GM18868 (cell line): ENCODE results near the gene SLC26A1.

ENCODE experiments used
- ATAC-seq: cut with Tn5 transposase; IDR thresholded peaks from one replicate; pipeline ENCODE4 v1.9.1; 2021; ENCODE audit warnings: mild to moderate bottlenecking, moderate library complexity; ENCODE audit not compliant: unreplicated experiment

Gene SLC26A1

DNA sequence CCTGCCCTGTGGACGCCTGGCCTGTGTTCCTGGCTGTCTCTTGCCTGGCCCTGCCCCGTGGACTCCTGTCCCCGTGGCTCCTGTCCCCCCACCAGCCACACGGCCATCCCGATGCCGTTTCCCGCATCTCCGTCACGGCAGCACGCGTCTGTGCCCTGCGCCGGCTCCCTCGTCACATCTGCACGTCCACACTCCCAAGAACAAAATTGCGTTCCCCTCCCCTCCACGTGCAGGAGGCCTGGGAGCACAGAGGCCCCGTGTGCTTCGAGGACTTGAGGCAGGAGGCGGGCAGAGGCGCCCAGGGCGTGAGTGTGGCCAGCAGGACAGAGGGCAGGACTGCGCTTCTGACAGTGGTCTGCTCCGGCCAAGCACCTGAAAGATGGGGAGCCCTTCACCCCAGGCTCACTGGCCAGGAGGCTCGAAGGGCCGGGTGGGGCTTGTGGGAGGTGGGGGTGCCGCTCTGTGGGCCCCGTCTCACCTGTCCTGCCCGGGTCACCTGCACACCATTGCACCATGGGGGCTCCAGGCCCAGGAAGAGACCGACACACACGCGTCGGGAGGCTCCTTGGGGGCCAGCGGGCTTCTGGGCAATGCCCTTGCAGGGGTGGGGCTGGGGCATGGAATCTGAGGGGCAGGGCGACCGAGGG lies 35.5 kb upstream of the SLC26A1 start:
- no peak for ATAC-seq

DNA sequence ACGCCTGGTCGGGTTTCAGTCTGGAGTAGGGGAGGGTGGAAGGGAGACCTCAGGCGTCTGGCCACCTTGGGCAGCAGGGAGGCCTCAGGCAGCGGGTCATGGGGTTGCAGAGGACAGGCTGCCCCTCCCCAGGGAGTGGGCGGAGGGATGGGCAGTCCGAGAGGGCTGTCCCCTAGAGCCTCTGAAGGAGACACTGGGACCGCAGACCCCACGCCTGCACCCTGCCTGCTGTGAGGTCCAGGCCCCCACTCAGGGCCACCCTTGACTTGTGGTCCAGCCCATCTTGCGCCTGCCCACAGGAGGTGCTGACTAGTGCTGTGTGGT lies 34.7 kb upstream of the SLC26A1 start:
- no peak for ATAC-seq

DNA sequence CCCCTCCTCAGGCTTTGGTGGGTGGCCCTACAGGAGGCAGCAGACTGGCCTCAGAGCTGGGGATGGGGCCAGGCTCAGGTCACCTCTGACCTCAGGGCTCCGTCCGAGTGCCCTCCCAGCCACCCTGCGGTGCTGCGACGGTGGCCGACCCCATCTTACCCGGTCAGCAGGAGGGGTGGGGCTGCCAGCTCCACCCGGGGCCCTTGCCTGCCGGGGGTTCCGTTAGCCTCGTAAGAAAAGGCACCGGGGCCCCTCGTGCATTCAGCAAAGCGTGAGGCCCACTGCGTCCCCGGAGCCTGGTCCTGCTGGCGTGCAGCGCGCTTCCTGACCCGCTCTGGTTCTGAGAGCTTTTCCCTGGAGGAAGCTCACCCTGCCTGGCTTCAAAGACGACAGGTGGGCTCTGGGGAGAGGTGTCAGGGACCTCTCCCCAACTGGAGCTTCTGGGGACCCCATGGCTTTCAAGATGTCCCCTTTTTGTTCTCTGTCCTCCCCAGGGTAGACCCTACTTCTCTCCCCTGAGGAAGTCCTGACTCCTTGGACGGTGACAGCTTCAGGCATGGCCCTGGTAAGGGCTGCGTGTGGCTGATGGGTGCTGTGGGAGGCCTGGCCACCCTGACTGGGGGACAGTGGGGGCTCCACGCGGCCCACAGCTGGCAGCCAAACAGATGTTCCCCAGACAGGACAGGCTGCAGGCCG lies 34.2 kb upstream of the SLC26A1 start:
- no peak for ATAC-seq

DNA sequence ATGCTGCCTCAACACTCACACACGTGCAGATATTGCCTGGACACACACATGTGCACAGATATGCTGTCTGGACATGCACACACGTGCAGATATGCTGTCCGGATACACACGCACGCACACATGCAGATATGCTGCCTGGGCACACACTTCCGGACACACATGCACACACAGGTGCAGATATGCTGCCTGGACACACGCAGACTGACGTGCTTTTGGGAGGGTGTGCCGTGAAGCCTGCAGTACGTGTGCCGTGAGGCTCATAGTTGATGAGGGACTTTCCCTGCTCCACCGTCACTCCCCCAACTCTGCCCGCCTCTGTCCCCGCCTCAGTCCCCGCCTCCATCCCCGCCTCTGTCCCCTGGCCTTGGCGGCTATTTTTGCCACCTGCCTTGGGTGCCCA lies 32.9 kb upstream of the SLC26A1 start:
- ATAC-seq, result peak; percentile 91

DNA sequence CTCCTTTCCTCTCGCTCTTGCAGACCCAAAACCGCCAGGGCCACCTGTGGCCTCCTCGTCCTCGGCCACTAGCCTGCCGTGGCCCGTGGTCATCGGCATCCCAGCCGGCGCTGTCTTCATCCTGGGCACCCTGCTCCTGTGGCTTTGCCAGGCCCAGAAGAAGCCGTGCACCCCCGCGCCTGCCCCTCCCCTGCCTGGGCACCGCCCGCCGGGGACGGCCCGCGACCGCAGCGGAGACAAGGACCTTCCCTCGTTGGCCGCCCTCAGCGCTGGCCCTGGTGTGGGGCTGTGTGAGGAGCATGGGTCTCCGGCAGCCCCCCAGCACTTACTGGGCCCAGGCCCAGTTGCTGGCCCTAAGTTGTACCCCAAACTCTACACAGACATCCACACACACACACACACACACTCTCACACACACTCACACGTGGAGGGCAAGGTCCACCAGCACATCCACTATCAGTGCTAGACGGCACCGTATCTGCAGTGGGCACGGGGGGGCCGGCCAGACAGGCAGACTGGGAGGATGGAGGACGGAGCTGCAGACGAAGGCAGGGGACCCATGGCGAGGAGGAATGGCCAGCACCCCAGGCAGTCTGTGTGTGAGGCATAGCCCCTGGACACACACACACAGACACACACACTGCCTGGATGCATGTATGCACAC lies 31.8 kb upstream of the SLC26A1 start:
- no peak for ATAC-seq

DNA sequence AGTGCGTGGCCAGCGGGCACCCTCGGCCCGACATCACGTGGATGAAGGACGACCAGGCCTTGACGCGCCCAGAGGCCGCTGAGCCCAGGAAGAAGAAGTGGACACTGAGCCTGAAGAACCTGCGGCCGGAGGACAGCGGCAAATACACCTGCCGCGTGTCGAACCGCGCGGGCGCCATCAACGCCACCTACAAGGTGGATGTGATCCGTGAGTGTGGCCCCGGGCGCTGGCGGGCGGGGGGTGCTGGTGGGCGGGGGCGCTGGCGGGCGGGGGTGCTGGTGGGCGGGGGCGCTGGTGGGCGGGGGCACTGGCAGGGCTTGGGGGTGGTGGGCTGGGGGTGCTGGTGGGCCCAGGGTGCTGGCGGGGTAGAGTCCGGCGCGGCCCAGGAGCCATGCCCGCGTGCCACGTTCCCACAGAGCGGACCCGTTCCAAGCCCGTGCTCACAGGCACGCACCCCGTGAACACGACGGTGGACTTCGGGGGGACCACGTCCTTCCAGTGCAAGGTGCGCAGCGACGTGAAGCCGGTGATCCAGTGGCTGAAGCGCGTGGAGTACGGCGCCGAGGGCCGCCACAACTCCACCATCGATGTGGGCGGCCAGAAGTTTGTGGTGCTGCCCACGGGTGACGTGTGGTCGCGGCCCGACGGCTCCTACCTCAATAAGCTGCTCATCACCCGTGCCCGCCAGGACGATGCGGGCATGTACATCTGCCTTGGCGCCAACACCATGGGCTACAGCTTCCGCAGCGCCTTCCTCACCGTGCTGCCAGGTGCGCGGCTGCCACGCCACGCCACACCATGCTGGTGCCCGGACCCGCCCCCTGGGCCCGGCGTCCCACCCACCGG lies 30.9 kb upstream of the SLC26A1 start:
- ATAC-seq, result no peak

DNA sequence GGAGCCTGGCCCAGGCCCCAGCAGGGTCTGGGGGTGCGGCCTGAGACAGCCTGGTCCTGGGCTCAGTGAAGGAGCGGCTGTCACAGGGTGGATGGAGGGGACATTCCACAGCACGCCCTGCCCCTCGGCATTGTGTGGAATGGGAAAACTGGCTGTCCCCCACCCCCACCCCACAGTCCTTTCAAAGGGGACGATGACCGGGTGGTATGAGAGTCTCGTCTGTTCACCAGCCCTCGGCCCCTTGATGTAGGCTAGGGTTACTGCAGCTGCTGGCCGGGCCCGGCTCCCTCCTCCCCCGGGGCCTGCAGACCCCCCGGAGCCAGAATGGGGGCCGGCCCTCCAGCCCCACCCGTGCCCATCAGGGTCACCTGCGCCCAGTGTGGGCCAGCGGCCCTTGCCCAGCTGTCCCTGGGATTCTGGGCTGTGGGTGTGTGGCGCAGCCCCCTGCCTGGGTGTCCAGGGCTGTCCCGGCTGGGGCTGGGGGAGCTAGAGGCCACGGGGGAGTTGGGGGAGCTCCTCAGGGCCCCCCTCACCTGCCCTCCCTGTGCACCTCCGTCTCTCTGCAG lies 30.0 kb upstream of the SLC26A1 start:
- no peak for ATAC-seq

DNA sequence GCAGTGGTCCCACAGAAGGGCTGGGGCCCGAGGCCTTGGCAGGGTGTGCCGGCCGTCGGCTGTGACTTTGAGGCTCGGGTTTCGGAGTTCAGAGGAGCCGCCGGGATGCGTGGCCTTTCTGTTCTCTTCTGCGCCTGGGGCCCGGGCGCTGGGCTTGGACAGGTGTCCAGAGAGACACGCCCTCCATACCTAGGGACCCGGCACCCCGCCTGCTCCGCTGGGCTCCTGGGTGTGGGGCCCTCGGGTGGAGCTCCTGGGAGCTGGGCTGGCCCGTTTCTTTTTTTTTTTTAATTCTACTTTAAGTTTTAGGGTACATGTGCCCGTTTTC lies 29.5 kb upstream of the SLC26A1 start:
- ATAC-seq, result no peak

DNA sequence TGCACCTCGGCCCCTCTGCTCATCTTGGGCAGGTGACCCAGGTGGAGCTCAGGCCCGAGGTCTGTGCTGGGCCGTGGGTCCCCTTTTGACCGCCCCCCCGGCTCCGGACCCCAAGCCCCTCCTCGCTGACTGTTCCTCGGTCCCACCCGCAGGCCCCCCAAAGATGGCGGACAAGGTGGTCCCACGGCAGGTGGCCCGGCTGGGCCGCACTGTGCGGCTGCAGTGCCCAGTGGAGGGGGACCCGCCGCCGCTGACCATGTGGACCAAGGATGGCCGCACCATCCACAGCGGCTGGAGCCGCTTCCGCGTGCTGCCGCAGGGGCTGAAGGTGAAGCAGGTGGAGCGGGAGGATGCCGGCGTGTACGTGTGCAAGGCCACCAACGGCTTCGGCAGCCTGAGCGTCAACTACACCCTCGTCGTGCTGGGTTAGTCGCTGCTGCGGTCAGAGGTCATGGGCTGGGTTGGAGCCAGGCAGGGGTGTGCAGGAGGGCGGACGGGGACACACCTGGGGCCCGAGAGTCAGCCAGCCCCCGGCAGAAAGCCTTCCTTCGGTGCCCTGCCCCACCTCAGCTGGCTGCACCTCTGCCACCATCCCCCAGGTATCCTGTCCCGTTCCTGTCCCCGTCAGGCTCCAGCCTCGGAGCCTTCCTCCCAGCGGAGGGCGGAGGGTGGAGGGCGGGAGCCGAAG lies 29.0 kb upstream of the SLC26A1 start:
- ATAC-seq, result no peak

DNA sequence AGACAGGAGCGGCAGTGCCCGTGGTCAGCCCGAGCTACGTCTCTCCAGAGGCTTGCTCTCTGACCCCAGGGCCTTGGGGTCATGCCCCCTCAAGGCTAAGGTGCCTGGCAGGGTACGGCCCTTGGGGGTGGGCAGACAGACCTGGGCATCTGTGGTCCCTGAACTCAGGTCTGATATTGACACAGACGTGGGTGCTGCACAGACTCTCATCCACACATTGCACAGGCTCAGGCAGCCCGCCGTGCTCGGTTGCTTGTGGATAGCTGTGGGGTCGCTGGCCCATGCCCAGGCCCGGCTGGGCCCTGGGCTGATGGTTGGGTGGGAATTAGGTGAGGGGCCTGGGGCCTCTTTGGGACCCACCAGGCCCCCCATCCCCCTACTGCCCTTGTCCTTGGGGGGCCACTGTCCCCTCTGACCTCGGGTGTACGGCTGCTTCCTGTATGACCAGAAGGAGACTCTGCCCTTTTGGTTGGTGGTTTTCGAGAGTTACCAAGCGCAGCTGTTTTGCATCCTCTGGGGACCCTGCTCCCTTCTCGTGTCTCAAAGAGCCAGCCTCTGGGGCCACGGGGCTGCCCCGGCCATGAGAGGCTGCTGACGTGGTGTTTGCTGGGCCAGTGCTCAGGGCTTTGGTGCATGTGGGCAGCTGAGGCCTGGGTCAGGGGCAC lies 28.3 kb upstream of the SLC26A1 start:
- ATAC-seq, result peak; percentile 38

DNA sequence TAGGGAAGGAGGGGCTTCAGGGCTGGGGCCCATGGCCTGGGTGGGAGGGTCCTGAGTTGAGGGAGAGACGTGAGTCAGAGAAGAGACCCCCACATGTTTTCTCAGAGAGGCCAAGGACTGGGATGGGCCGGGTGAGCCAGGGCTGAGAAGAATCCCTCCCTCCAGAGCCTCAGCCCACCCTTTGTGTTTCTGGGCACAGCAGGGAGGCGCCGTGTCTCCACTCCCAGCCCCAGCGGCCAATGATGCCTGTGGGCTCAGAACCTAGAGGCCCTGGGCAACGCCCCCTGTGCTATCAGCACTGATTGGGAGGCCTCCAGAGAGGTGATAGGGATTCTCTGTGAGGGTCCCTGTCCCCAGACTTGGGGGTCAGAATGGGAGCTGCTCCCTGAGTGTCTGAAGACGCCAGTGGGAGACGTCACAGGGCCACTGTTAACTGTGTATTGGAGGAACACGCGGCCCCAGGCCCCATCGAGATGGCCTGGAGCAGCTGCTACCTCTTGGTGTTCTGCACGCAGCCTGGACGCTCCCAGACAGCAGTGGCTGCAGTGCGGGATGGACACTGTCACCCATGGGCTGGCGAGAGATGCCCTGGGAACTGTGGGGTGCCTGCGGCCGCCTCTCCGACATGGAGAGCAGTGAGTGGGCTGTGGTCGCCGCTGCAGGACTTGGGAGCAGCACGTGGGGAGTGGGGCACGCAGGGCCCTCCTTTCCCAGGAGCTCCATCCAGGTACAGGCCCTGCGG lies 26.7 kb upstream of the SLC26A1 start:
- no peak for ATAC-seq

DNA sequence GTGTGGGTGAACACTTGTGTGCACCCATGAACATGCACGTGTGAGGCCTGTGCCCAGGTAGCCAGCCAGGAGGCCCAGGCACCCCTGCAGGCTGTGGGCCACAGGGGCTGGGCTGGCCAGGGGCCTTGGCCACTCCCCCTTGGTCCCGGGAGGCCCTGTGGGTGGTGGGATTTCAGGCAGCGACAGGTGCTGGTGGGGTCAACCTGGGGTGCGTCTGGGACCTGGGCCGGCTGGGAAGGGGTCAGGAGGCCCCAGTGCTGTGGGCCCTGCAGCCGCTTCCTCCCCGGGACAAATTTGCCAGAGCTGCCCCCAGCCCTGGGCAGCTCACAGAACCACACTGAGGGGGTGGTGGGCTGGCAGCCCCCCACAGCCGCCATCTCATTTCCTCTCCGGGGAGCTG lies 26.1 kb upstream of the SLC26A1 start:
- no peak for ATAC-seq

DNA sequence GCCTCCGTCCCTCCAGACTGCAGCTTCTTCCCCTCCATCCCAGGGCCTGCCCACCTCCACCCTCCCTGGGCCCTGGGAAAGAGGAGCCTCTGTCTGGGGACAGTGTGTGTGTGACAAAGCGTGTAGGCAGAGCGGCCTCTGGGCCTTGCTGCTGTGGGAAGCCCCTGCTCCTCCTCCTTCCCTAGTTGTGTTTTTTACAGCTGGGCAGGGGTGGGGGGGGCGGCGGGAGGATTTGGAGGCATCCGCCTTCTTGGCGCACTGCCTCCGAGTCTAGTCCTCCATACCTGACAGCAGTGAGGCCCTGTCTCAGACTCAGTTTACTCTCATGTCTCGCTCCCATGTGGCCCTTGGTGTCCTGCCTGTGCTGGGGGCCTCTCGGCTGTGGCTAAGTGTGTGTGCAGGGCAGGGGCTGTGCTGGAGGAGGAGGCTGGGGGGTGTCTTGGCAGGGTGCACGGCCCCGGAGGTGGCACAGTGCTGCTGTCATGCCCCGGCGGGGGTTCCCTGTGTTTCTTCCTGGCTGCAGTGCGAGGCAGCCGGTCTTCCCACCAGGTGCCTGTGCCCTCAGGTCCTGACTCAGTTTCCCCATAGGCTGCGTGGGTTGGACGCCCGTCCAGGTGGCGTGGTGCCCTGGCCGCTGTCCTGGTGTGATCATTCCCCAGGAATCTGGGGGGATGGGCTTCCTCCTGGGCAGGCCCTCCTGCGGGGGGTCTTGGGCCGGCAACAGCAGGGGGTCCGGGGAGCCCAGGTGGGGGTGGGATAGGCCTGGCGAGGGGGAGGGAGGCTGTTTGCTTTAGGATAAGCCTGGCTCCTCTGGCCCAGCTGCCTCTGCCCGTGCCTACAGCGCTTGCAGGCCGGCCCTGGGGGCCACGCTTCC lies 25.2 kb upstream of the SLC26A1 start:
- no peak for ATAC-seq

DNA sequence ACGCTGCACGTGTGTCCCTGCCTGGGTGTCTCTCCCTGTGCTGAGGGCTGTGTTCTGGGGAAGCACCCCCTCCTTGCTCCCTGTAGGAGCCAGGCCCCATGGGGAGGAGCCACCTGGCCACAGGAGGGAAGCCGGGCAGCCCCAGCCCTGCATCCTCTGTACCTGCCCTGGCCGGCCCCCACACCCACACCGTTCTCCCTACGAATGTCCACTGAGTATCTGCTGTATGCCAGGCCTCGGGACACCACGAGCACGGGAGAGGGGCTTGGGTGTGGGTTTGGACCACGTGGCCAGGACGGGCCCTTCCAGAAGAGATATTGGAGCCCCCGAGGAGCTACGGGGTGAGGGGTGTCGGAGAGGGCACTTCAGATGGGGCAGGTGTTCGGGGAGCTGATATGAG lies 24.5 kb upstream of the SLC26A1 start:
- ATAC-seq, result no peak

DNA sequence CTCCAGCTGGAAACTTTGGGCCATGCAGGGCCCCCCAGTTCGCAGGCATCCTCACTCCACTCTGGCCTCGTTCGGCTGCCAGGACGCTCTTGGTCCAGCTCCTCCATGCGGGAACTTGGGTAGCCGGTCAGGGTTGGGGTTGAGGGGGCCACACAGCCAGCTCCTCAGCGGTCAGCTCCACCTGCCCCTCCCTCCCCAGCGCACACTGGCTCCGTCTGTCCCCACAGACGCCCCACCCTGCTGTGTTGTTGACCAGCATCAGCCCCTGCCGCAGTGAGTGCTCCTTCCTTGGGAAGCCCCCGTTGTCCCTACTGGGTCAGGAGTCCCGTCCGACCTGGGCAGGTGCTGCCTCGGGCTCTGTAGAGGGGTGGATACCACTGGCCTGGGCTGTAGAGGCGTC lies 24.0 kb upstream of the SLC26A1 start:
- ATAC-seq, result no peak

DNA sequence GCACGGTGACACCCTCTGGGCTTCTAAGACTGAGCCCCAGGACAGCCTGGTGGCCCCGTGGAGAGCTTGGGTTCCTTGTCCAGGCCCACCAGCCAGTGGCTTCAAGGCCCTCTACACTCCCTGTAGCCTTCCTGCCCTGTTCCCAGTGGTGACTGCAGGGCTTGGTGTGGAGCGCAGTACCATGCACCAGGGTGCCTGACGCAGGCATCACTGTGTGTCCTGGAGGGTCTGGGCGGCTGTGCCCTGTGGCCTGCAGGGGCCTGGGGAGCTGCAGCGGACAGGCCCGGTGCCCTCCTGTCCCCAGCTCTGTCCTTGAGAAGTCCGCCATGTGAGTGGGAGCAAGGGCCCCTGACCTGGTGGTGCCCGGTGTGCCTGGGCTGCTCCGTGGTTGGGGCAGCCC lies 22.5 kb upstream of the SLC26A1 start:
- ATAC-seq, result no peak

DNA sequence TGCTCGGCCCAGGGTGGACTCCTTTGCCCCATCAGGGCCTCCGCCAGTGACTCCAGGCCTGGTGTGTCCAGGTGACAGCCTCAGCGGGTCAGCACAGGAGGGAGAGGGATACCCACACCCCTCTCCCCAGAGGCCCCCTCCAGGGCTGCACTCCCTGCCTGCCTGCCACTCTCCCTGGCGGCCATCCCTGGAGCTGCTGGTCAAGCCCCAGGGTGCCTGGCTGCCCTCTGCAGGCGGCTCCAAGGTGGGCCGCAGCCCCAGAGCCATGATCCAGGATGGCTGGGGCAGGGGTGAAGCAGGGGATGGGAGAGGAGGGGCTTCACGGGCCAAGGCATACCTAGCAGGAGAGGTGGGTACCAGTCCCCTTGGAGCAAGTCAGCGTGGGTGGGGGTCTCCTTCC lies 22.0 kb upstream of the SLC26A1 start:
- ATAC-seq, result no peak

DNA sequence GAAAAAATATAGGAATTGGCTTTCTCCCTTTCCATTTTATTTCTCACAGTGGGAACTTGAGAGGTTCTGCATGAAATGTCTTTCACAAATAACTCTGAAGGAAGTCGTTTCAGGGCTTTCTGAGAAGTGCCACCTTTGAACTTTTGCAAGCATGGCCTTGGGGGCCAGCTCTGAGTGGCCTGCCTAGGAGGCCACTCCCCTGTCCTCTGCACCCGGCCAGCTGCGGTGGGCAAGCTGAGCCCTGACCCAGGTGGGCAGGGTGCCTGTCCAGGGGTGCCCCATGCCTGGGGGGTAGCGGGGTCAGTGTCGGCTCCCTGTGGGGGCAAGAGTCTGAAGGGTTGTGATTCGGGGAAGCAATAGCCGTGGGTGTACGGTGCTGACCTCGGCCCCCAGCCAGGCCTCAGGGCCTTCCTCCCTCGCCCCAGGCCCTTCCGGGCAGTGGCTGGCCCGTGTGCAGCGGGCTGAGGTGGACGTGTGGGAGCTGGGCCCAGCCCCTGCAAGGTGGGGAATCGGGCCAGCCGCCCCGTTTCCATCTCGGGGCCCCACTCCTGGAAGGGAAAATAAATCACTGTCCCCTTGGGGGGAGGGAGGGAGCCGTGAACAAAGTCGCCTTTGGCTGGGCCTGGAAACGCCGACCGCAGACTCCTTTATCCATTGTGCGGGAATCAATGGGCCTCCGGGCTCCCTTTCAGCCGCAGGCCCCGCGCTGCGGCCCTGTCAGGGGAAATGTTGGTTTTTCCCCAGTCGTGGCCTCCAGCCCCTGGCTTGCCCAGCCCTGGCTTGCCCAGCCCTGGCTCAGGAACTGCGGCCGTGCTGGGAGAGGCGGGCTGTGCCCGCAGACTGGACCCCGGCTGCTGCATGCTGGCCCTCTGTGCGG lies 21.3 kb upstream of the SLC26A1 start:
- no peak for ATAC-seq
